Keratinocyte (primary cell): ENCODE data around the gene TTBK1. TPM values are rescaled to one million over a fixed set of nuclear protein-coding genes. Genes with fewer than 3 reads are reported as not detected.

ENCODE experiments used
- DNase-seq: peaks from one replicate; pipeline ENCODE4 v3.0.0-alpha.2; 2011; ENCODE audit warnings: low read depth, missing footprints, low spot score
- FAIRE-seq: peaks from 2 replicates; lab custom pipeline; 2011; peaks lifted over from hg19 to GRCh38; lab: Jason Lieb, UNC
- H2AFZ ChIP-seq: 2 replicates; pipeline ENCODE4 v1.6.0; 2012; ENCODE audit warnings: low read length, control low read depth, inconsistent platforms; ENCODE audit not compliant: control insufficient read depth
- H3K27ac ChIP-seq: 2 replicates; pipeline ENCODE4 v1.5.1; 2011; ENCODE audit warnings: low read length; ENCODE audit not compliant: control insufficient read depth, insufficient read depth
- H3K27me3 ChIP-seq: 3 replicates; pipeline ENCODE4 v1.6.0; 2011; ENCODE audit warnings: low read length; ENCODE audit not compliant: control insufficient read depth, insufficient read depth; ENCODE audit errors: extremely low read depth
- H3K36me3 ChIP-seq, 2 experiments: 2 replicates in 1 of 2; 3 replicates in 1 of 2; pipeline ENCODE4 v1.5.1; 2011; ENCODE audit warnings: low read length in 2 of 2, mild to moderate bottlenecking in 1 of 2; ENCODE audit not compliant: control insufficient read depth in 2 of 2, insufficient read depth in 2 of 2; ENCODE audit errors: extremely low read depth in 1 of 2
- H3K4me1 ChIP-seq: 3 replicates; pipeline ENCODE4 v1.5.1; 2011; ENCODE audit warnings: low read length; ENCODE audit not compliant: control insufficient read depth, insufficient read depth; ENCODE audit errors: extremely low read depth
- H3K4me2 ChIP-seq: 3 replicates; pipeline ENCODE4 v1.6.0; 2011; ENCODE audit warnings: low read depth, low read length; ENCODE audit not compliant: control insufficient read depth, insufficient read depth; ENCODE audit errors: extremely low read depth
- H3K4me3 ChIP-seq, 3 experiments: fragments of 200-600 bp in 1 of 3; sonication (generic) in 1 of 3; 2 replicates in 2 of 3; 3 replicates in 1 of 3; pipeline ENCODE4 v1.5.1; 2011 to 2016; ENCODE audit warnings: low read length in 3 of 3, mild to moderate bottlenecking in 3 of 3, control low read depth in 2 of 3, inconsistent platforms in 1 of 3, low read depth in 1 of 3, mixed read lengths in 1 of 3, mixed run types in 1 of 3, moderate library complexity in 1 of 3; ENCODE audit not compliant: control insufficient read depth in 2 of 3, insufficient read depth in 2 of 3; ENCODE audit errors: extremely low read depth in 1 of 3
- H3K79me2 ChIP-seq: 2 replicates; pipeline ENCODE4 v1.6.0; 2012; ENCODE audit warnings: low read length; ENCODE audit not compliant: control insufficient read depth, insufficient read depth
- H3K9ac ChIP-seq: 3 replicates; pipeline ENCODE4 v1.6.0; 2011; ENCODE audit warnings: low read length; ENCODE audit not compliant: control insufficient read depth, insufficient read depth; ENCODE audit errors: extremely low read depth
- H3K9me1 ChIP-seq: 3 replicates; pipeline ENCODE4 v1.6.0; 2011; ENCODE audit warnings: low read length; ENCODE audit not compliant: control insufficient read depth, insufficient read depth; ENCODE audit errors: extremely low read depth
- H3K9me3 ChIP-seq: 2 replicates; pipeline ENCODE4 v1.5.1; 2012; ENCODE audit warnings: low read depth, low read length; ENCODE audit not compliant: control insufficient read depth
- H4K20me1 ChIP-seq: 3 replicates; pipeline ENCODE4 v1.6.0; 2011; ENCODE audit warnings: low read length; ENCODE audit not compliant: control insufficient read depth, insufficient read depth; ENCODE audit errors: extremely low read depth
- EZH2 ChIP-seq: IDR thresholded peaks from one replicate; pipeline ENCODE4 v1.6.1; 2012; ENCODE audit warnings: inconsistent platforms, mild to moderate bottlenecking, low read length, moderate library complexity
- dilution Hi-C: fragments of 300-500 bp; cut with MboI; formaldehyde crosslinking; loops from one replicate; pipeline ENCODE4 v1.7.0; 2020; ENCODE audit warnings: low sequenced_read_pairs; ENCODE audit not compliant: extremely low pct_ligation_motif_present
- polyA plus RNA-seq, 5 experiments: library from polyadenylated mRNA; depleted of rRNA in 3 of 5; stranded (reverse) in 3 of 5; stranded (forward) in 1 of 5; unstranded in 1 of 5; fragments of >200 nt; gene quantifications; 1 replicate in 1 of 5; 2 replicates in 3 of 5; 3 replicates in 1 of 5; pipeline versions ENCODE4 v1.2.1 to v1.2.3, GENCODE V29; 2011 to 2012; ENCODE audit warnings: missing spikeins in 2 of 5, low read depth in 1 of 5, low replicate concordance in 1 of 5
- TF ChIP-seq, protein P1 (sequence below), 3 experiments: IDR thresholded peaks in 1 of 3; conservative IDR thresholded peaks in 1 of 3; optimal IDR thresholded peaks in 1 of 3; 2 replicates in 2 of 3; 3 replicates in 1 of 3; pipeline versions ENCODE3 to v1.5.1; 2011; ENCODE audit warnings: low read length in 3 of 3, mild to moderate bottlenecking in 3 of 3, moderate library complexity in 2 of 3, control low read depth in 1 of 3, inconsistent platforms in 1 of 3; ENCODE audit not compliant: insufficient read depth in 2 of 3; ENCODE audit errors: extremely low read depth in 1 of 3

The TTBK1 gene
- polyA plus RNA-seq, 1 donor (not counting 4 experiments of a cell fraction or from before 2014, with no cell fraction given) = not detected

DNA sequence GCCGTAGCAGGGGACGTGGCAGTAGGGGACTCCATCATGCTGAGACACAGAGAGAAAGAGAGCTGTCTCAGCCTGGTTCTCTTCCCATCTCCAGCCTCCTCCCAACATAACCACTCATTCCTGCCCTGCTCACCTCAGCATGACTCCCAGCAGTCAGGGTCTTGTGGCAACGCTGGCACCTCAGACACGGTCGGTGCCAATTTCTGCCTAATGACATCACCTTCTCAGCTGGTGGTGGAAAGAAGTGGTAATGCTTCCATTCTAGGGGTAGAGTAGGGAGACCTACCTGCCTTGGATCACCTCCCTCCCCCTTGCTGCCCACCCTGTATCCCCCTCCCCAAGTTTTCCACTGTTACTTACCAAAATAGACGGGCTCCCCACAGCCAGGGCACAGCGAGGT, 62.8 kb downstream of the TTBK1 start:
- DNase-seq (no peak), FAIRE-seq (no peak)
- Histone ChIP-seq H2AFZ (no peak overlapping the region), H3K4me1 (peaks cover 7% of the 10 kb centered on the region), H3K9me3 (no peaks in the 10 kb centered on the region), H3K79me2 (no peaks in the 10 kb centered on the region), H3K27ac (no peak overlapping the region), H3K9ac (no peak overlapping the region), H4K20me1 (no peaks in the 10 kb centered on the region), H3K4me3 (no peak overlapping the region), H3K9me1 (no peaks in the 10 kb centered on the region), H3K4me2 (no peak overlapping the region), H3K36me3 (no peaks in the 10 kb centered on the region), H3K27me3 (peaks cover 2% of the 10 kb centered on the region)
- no peak for TF ChIP-seq EZH2
- dilution Hi-C loops = no loop called here

DNA sequence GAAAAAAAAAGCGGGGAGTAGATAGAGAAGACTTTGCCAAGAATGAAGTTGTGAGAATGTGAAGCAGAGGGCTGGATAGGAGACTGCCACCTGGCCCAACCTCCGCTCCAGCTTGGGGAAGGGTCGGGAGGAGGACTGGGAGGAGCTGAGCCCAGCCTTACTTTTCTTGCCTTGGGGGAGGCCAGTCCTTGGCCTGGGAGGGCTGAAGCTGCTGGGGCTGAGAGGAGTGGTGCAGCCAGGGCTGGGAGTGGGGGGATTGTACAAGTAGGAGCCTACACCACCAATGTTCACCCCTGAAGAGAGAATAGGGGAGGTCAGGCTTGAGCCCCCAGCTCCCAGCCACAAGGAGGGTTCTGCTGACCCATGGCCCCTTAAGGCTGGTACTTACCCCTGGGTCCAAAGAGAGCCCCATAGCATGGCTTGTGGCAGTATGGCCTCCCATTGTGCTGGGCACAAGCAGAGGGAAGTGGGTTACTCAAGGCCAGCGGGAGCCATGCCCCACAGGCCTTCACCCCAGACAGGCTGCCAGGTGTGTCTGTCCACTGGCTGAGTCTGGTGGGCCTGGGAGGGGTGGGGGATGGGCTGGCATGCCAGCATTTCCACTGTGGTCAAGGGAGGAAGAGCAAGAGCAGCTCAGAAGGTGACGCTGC, 64.3 kb downstream of the TTBK1 start:
- no peaks in the 10 kb centered on the region for H3K9me1 ChIP-seq
- no peaks in the 10 kb centered on the region for H3K79me2 ChIP-seq
- H4K20me1 ChIP-seq = no peaks in the 10 kb centered on the region
- no peaks in the 10 kb centered on the region for H3K27me3 ChIP-seq
- FAIRE-seq = no peak
- H3K9ac ChIP-seq = no peak overlapping the region
- no peak overlapping the region for H3K27ac ChIP-seq
- no peak overlapping the region for H3K4me2 ChIP-seq
- H3K36me3 ChIP-seq = no peaks in the 10 kb centered on the region
- no peak for TF ChIP-seq EZH2
- H3K9me3 ChIP-seq = no peaks in the 10 kb centered on the region
- no peak overlapping the region for H2AFZ ChIP-seq
- DNase-seq = no peak
- H3K4me3 ChIP-seq = no peak overlapping the region
- peaks cover 7% of the 10 kb centered on the region for H3K4me1 ChIP-seq
- dilution Hi-C loops = no loop called here

DNA sequence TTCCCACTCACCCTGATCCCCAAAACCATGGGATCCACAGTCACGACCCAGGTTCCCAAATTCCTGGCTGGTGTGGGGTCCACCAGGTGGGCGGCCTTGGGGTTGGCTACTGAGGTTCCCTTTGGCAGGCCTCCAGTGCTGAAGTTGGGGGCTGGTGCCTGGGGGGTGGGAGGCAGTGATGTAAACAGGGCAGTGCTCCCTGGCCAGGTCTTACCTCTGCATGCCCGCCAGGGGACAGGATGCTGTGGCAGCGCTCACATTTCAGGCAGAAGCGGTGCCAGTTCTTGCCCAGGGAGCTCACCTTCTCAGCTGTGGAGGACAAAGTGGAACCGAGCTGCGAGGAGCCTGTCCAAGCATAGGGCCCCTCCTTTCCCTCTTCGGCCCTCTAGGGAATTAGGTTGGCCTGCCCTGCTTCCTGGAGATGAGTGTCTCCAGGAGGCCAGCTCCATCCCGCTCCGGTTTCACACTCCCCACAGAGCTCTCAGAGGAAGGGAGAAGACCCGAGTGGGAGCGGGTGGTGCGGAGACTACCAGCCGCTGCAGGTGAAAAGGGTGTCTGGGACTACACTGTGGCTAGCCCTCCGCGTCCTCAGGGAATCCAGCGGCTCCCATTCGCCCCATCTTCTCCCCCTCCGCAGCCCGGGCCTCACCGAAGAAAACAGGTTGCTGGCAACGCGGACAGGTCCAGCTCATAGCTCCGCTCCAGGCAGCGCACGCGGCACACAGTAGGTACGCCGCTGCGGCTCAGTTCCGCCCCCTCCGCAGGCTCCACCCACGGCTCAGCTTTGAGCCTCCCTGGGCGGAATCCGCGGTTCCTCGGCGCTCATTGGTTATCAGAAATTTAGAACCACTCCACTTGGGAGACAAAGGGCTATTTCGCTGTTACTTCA, 65.1 kb downstream of the TTBK1 start, which contains the start of gene CRIP3:
Gene CRIP3 (minus strand): TSS at position 726 of the 889 bp plus-strand sequence. CDS start 34 bp downstream, at position 692.
- H3K79me2 ChIP-seq = no peaks in the 10 kb centered on the region
- dilution Hi-C loops = no loop called here
- H3K9ac ChIP-seq = no peak within 1 kb of the TSS
- no peak for TF ChIP-seq EZH2
- TF ChIP-seq, protein P1, sequence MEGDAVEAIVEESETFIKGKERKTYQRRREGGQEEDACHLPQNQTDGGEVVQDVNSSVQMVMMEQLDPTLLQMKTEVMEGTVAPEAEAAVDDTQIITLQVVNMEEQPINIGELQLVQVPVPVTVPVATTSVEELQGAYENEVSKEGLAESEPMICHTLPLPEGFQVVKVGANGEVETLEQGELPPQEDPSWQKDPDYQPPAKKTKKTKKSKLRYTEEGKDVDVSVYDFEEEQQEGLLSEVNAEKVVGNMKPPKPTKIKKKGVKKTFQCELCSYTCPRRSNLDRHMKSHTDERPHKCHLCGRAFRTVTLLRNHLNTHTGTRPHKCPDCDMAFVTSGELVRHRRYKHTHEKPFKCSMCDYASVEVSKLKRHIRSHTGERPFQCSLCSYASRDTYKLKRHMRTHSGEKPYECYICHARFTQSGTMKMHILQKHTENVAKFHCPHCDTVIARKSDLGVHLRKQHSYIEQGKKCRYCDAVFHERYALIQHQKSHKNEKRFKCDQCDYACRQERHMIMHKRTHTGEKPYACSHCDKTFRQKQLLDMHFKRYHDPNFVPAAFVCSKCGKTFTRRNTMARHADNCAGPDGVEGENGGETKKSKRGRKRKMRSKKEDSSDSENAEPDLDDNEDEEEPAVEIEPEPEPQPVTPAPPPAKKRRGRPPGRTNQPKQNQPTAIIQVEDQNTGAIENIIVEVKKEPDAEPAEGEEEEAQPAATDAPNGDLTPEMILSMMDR (optimal IDR thresholded peaks at IDR 0.05 in 1 of 3, IDR thresholded peaks at IDR 0.05 in 1 of 3, conservative IDR thresholded peaks at IDR 0.05 in 1 of 3; ENCODE audit: extremely low read depth in 1 of 3, insufficient read depth in 2 of 3, low read length in 3 of 3) = peak; percentile 14 to 41 (median 33)
- peak within 1 kb of the TSS; percentile 91 for H3K4me2 ChIP-seq
- no peaks in the 10 kb centered on the region for H4K20me1 ChIP-seq
- no peaks in the 10 kb centered on the region for H3K36me3 ChIP-seq
- FAIRE-seq = no peak
- H2AFZ ChIP-seq = peak within 1 kb of the TSS; percentile 83
- H3K27me3 ChIP-seq = no peaks in the 10 kb centered on the region
- no peak for DNase-seq
- peaks cover 7% of the 10 kb centered on the region for H3K4me1 ChIP-seq
- no peaks in the 10 kb centered on the region for H3K9me3 ChIP-seq
- peak within 1 kb of the TSS; percentile 4 to 57 (median 53) for H3K4me3 ChIP-seq
- no peaks in the 10 kb centered on the region for H3K9me1 ChIP-seq
- H3K27ac ChIP-seq = no peak within 1 kb of the TSS
